Central memory CD8-positive, alpha-beta T cell (primary cell): ENCODE data around the gene COL9A3.

Experiments
- ATAC-seq: fragments of 150-1000 bp; cut with Tn5 transposase; replicated peaks from 2 replicates; pipeline ENCODE4 v1.10.0; 2022; ENCODE audit warnings: mild to moderate bottlenecking, moderate FRiP score, moderate number of reproducible peaks; ENCODE audit not compliant: poor library complexity, severe bottlenecking; ENCODE audit errors: extremely low read depth
- DNase-seq, 2 donors: peaks; one replicate each; pipeline ENCODE4 v3.0.0; 2021; ENCODE audit warnings: low spot score in 2 of 2
- H3K27ac Mint-ChIP-seq: one replicate; pipeline ENCODE4 v1.8.0; 2022; ENCODE audit warnings: low read depth, mild to moderate bottlenecking, moderate library complexity, mixed read lengths
- H3K27me3 Mint-ChIP-seq: one replicate; pipeline ENCODE4 v1.8.0; 2022; ENCODE audit warnings: mixed read lengths
- H3K36me3 Mint-ChIP-seq: one replicate; pipeline ENCODE4 v1.8.0; 2022; ENCODE audit warnings: mild to moderate bottlenecking, moderate library complexity, mixed read lengths; ENCODE audit not compliant: insufficient read depth
- H3K4me1 Mint-ChIP-seq: one replicate; pipeline ENCODE4 v1.8.0; 2022; ENCODE audit warnings: mixed read lengths
- H3K4me3 Mint-ChIP-seq: one replicate; pipeline ENCODE4 v1.8.0; 2022; ENCODE audit warnings: mild to moderate bottlenecking, moderate library complexity, mixed read lengths
- H3K9me3 Mint-ChIP-seq: one replicate; pipeline ENCODE4 v1.8.0; 2022; ENCODE audit warnings: mixed read lengths

Gene COL9A3

GRCh38 chr20:62782149-62782892 lies 34.5 kb upstream of the COL9A3 start:
- Mint-ChIP-seq H3K27me3 (no peaks in the 10 kb centered on the region), H3K27ac (no peak overlapping the region), H3K4me3 (no peak overlapping the region), H3K4me1 (peaks cover 3% of the 10 kb centered on the region), H3K36me3 (peaks cover 2% of the 10 kb centered on the region), H3K9me3 (no peaks in the 10 kb centered on the region)
- ATAC-seq, result no peak
- no peak for DNase-seq

GRCh38 chr20:62782893-62783278 lies 34.0 kb upstream of the COL9A3 start:
- no peaks in the 10 kb centered on the region for H3K36me3 Mint-ChIP-seq
- ATAC-seq, result no peak
- H3K27ac Mint-ChIP-seq, result no peak overlapping the region
- no peaks in the 10 kb centered on the region for H3K27me3 Mint-ChIP-seq
- no peaks in the 10 kb centered on the region for H3K4me1 Mint-ChIP-seq
- DNase-seq, result no peak
- H3K9me3 Mint-ChIP-seq, result no peaks in the 10 kb centered on the region
- H3K4me3 Mint-ChIP-seq, result no peak overlapping the region

GRCh38 chr20:62784497-62784896 lies 32.4 kb upstream of the COL9A3 start:
- H3K27me3 Mint-ChIP-seq, result no peaks in the 10 kb centered on the region
- ATAC-seq (no peak), DNase-seq (no peak)
- no peaks in the 10 kb centered on the region for H3K4me1 Mint-ChIP-seq
- no peaks in the 10 kb centered on the region for H3K36me3 Mint-ChIP-seq
- no peak overlapping the region for H3K4me3 Mint-ChIP-seq
- H3K27ac Mint-ChIP-seq, result no peak overlapping the region
- no peaks in the 10 kb centered on the region for H3K9me3 Mint-ChIP-seq

GRCh38 chr20:62785393-62785792 lies 31.5 kb upstream of the COL9A3 start:
- no peak overlapping the region for H3K27ac Mint-ChIP-seq
- DNase-seq (no peak), ATAC-seq (no peak)
- no peaks in the 10 kb centered on the region for H3K4me1 Mint-ChIP-seq
- H3K27me3 Mint-ChIP-seq, result no peaks in the 10 kb centered on the region
- no peaks in the 10 kb centered on the region for H3K9me3 Mint-ChIP-seq
- H3K4me3 Mint-ChIP-seq, result no peak overlapping the region
- no peaks in the 10 kb centered on the region for H3K36me3 Mint-ChIP-seq

GRCh38 chr20:62786157-62786556 lies 30.7 kb upstream of the COL9A3 start:
- H3K27me3 Mint-ChIP-seq, result no peaks in the 10 kb centered on the region
- DNase-seq (no peak), ATAC-seq (no peak)
- H3K27ac Mint-ChIP-seq, result no peak overlapping the region
- H3K4me3 Mint-ChIP-seq, result no peak overlapping the region
- H3K36me3 Mint-ChIP-seq, result no peaks in the 10 kb centered on the region
- peaks cover under 1% of the 10 kb centered on the region for H3K4me1 Mint-ChIP-seq
- H3K9me3 Mint-ChIP-seq, result no peaks in the 10 kb centered on the region

- Mint-ChIP-seq H3K9me3 (no peaks in the 10 kb centered on the region), H3K27me3 (no peaks in the 10 kb centered on the region), H3K27ac (no peak overlapping the region), H3K36me3 (peaks cover 2% of the 10 kb centered on the region), H3K4me3 (no peak overlapping the region), H3K4me1 (peaks cover 7% of the 10 kb centered on the region)
- ATAC-seq, result no peak
- DNase-seq, result no peak
Measured at GRCh38 chr20:62787321-62787720, 29.5 kb upstream of the COL9A3 start.

- no peak for DNase-seq
- Mint-ChIP-seq H3K4me3 (no peak overlapping the region), H3K9me3 (no peaks in the 10 kb centered on the region), H3K27ac (no peak overlapping the region), H3K27me3 (no peaks in the 10 kb centered on the region), H3K36me3 (peaks cover 5% of the 10 kb centered on the region), H3K4me1 (peaks cover 10% of the 10 kb centered on the region)
- ATAC-seq, result no peak
Measured at GRCh38 chr20:62787866-62788265, 29.0 kb upstream of the COL9A3 start.

- no peak for DNase-seq
Measured at GRCh38 chr20:62788607-62789006, 28.2 kb upstream of the COL9A3 start.

GRCh38 chr20:62790075-62790474 lies 26.8 kb upstream of the COL9A3 start:
- no peak for ATAC-seq
- DNase-seq, result no peak
- no peak overlapping the region for H3K27ac Mint-ChIP-seq
- peaks cover 19% of the 10 kb centered on the region for H3K4me1 Mint-ChIP-seq
- no peaks in the 10 kb centered on the region for H3K27me3 Mint-ChIP-seq
- no peaks in the 10 kb centered on the region for H3K9me3 Mint-ChIP-seq
- no peak overlapping the region for H3K4me3 Mint-ChIP-seq
- H3K36me3 Mint-ChIP-seq, result peaks cover 23% of the 10 kb centered on the region

More at GRCh38 chr20:62788607-62789006, 28.2 kb upstream of the COL9A3 start:
- H3K4me3 Mint-ChIP-seq, result no peak overlapping the region
- H3K27me3 Mint-ChIP-seq, result no peaks in the 10 kb centered on the region
- no peak overlapping the region for H3K27ac Mint-ChIP-seq
- H3K36me3 Mint-ChIP-seq, result peaks cover 9% of the 10 kb centered on the region
- no peak for ATAC-seq
- H3K9me3 Mint-ChIP-seq, result no peaks in the 10 kb centered on the region
- peaks cover 18% of the 10 kb centered on the region for H3K4me1 Mint-ChIP-seq

- Mint-ChIP-seq H3K4me1 (peaks cover 25% of the 10 kb centered on the region), H3K4me3 (peak overlapping the region; percentile 52), H3K9me3 (no peaks in the 10 kb centered on the region), H3K36me3 (peaks cover 28% of the 10 kb centered on the region), H3K27me3 (no peaks in the 10 kb centered on the region), H3K27ac (peak overlapping the region; percentile 84)
- DNase-seq (peak; percentile 39 to 44), ATAC-seq (no peak)
Measured at GRCh38 chr20:62791301-62792181, 25.3 kb upstream of the COL9A3 start.

- Mint-ChIP-seq H3K27me3 (no peaks in the 10 kb centered on the region), H3K4me3 (peak overlapping the region; percentile 84), H3K4me1 (peaks cover 29% of the 10 kb centered on the region), H3K36me3 (peaks cover 32% of the 10 kb centered on the region), H3K27ac (peak overlapping the region; percentile 95), H3K9me3 (no peaks in the 10 kb centered on the region)
- DNase-seq (no peak), ATAC-seq (no peak)
Measured at GRCh38 chr20:62792182-62792939, 24.5 kb upstream of the COL9A3 start.

GRCh38 chr20:62792940-62793756 lies 23.7 kb upstream of the COL9A3 start:
- no peaks in the 10 kb centered on the region for H3K9me3 Mint-ChIP-seq
- ATAC-seq (no peak), DNase-seq (no peak)
- peak overlapping the region; percentile 84 for H3K4me3 Mint-ChIP-seq
- peaks cover 33% of the 10 kb centered on the region for H3K36me3 Mint-ChIP-seq
- H3K27ac Mint-ChIP-seq, result peak overlapping the region; percentile 95
- peaks cover 35% of the 10 kb centered on the region for H3K4me1 Mint-ChIP-seq
- no peaks in the 10 kb centered on the region for H3K27me3 Mint-ChIP-seq
